Activated T-cell treated with anti-CD3 and anti-CD28 coated beads, Interleukin-2, amount 50 U/mL, for 48 hours (primary cell): ENCODE measurements around the gene ACBD6.
"Not testable (repeated sequence)": the region's sequence is repeated elsewhere in the genome, so short reads cannot be mapped to it uniquely, and the experiment has no call there.

Experiments used
- DNase-seq, 2 experiments: peaks; one replicate each; pipeline ENCODE4 v3.0.0-alpha.2; 2020

ACBD6 gene

GRCh38 chr1:180486092-180486491, 16.3 kb downstream of the ACBD6 start:
- no peak for DNase-seq

- no peak for DNase-seq
Observed at GRCh38 chr1:180484490-180484889, 17.9 kb downstream of the ACBD6 start.

GRCh38 chr1:180482425-180483275, 19.7 kb downstream of the ACBD6 start:
- DNase-seq: no peak

GRCh38 chr1:180470031-180470430, 32.3 kb downstream of the ACBD6 start:
- DNase-seq: no peak

- DNase-seq: no peak
Observed at GRCh38 chr1:180468311-180468710, 34.1 kb downstream of the ACBD6 start.

GRCh38 chr1:180462102-180462501, 40.3 kb downstream of the ACBD6 start:
- no peak for DNase-seq

- DNase-seq: not testable (repeated sequence)
Observed at GRCh38 chr1:180461682-180462081, 40.7 kb downstream of the ACBD6 start.

- no peak for DNase-seq
Observed at GRCh38 chr1:180458807-180459206, 43.6 kb downstream of the ACBD6 start.

- no peak for DNase-seq
Observed at GRCh38 chr1:180456191-180456590, 46.2 kb downstream of the ACBD6 start.

- no peak for DNase-seq
Observed at GRCh38 chr1:180451504-180451903, 50.9 kb downstream of the ACBD6 start.

- no peak for DNase-seq
Observed at GRCh38 chr1:180444522-180444921, 57.9 kb downstream of the ACBD6 start.

GRCh38 chr1:180440335-180440734, 62.0 kb downstream of the ACBD6 start:
- DNase-seq: no peak

GRCh38 chr1:180435566-180435965, 66.8 kb downstream of the ACBD6 start:
- DNase-seq: no peak

GRCh38 chr1:180433873-180434272, 68.5 kb downstream of the ACBD6 start:
- DNase-seq: no peak

GRCh38 chr1:180431683-180432082, 70.7 kb downstream of the ACBD6 start:
- DNase-seq: no peak

- DNase-seq: no peak
Observed at GRCh38 chr1:180428782-180429695, 73.3 kb downstream of the ACBD6 start.

- no peak for DNase-seq
Observed at GRCh38 chr1:180425952-180426351, 76.4 kb downstream of the ACBD6 start.

- no peak for DNase-seq
Observed at GRCh38 chr1:180424848-180425457, 77.4 kb downstream of the ACBD6 start.

GRCh38 chr1:180421614-180422013, 80.8 kb downstream of the ACBD6 start:
- DNase-seq: no peak

- DNase-seq: not testable (repeated sequence)
Observed at GRCh38 chr1:180421145-180421544, 81.2 kb downstream of the ACBD6 start.

- no peak for DNase-seq
Observed at GRCh38 chr1:180415985-180416633, 86.3 kb downstream of the ACBD6 start.

GRCh38 chr1:180415236-180415848, 87.0 kb downstream of the ACBD6 start:
- DNase-seq: no peak
